IPS-18a (cell line): Measurements from ENCODE around the gene MEF2A.
"Not testable (repeated sequence)": the region's sequence is repeated elsewhere in the genome, so short reads cannot be mapped to it uniquely, and the experiment has no call there.

Source experiments
- H3K27ac ChIP-seq: one replicate; pipeline ENCODE4 v1.5.1; 2013; ENCODE audit warnings: low read length
- H3K27me3 ChIP-seq: one replicate; pipeline ENCODE4 v1.6.1; 2013; ENCODE audit warnings: mild to moderate bottlenecking, low read length; ENCODE audit not compliant: control insufficient read depth, insufficient read depth
- H3K36me3 ChIP-seq: one replicate; pipeline ENCODE4 v1.6.1; 2013; ENCODE audit warnings: low read depth, low read length; ENCODE audit not compliant: control insufficient read depth
- H3K4me1 ChIP-seq: one replicate; pipeline ENCODE4 v1.6.1; 2013; ENCODE audit warnings: low read depth, low read length; ENCODE audit not compliant: control insufficient read depth
- H3K4me3 ChIP-seq: one replicate; pipeline ENCODE4 v1.5.1; 2013; ENCODE audit warnings: low read length
- H3K9ac ChIP-seq: one replicate; pipeline ENCODE4 v1.6.1; 2013; ENCODE audit warnings: mild to moderate bottlenecking, low read length, moderate library complexity
- H3K9me3 ChIP-seq: one replicate; pipeline ENCODE4 v1.6.1; 2013; ENCODE audit warnings: low read depth, low read length; ENCODE audit not compliant: control insufficient read depth

The MEF2A gene

DNA sequence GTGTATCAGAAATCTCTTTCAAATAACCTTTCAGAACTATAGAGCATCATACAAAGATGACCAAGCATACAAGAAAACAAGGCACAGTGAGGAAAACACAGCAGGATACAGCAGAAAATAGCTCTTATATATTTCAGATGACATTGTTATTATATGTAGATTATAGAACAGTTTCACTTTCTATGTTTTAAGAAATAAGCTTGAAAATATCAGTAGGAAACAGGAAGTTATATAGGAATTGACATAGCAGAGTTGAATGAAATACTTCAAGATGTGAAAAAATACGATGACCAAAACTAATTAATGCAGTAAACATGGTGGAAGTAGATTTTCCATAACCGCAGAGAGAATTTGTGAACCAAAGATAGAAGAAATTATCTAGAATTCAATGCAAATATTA lies 92.2 kb downstream of the MEF2A start:
- no peak overlapping the region for H3K27ac ChIP-seq
- no peaks in the 10 kb centered on the region for H3K27me3 ChIP-seq
- no peaks in the 10 kb centered on the region for H3K9me3 ChIP-seq
- H3K4me1 ChIP-seq = no peaks in the 10 kb centered on the region
- H3K36me3 ChIP-seq = no peaks in the 10 kb centered on the region
- H3K9ac ChIP-seq = no peak overlapping the region
- H3K4me3 ChIP-seq = no peak overlapping the region

DNA sequence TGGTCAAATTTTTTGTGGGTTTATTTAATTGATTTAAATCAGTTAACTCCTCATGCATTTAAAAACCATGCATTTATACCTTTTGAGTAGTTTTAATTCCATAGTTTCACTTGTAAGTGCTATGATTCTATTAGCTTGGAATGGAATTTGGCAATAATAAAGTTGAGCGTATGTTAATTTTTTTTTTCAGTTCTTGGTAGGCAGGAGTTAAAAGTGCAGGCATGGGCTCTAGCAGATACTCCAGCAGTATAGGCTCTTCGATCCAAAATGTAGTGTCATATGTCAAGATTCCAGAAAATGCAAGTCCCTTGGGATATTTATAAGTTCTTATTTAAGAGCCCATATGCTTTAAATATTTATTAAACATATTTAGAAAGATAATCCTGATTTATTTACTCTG lies 97.1 kb downstream of the MEF2A start:
- H3K9me3 ChIP-seq = no peaks in the 10 kb centered on the region
- no peak overlapping the region for H3K27ac ChIP-seq
- H3K27me3 ChIP-seq = no peaks in the 10 kb centered on the region
- H3K36me3 ChIP-seq = no peaks in the 10 kb centered on the region
- no peaks in the 10 kb centered on the region for H3K4me1 ChIP-seq
- H3K9ac ChIP-seq = no peak overlapping the region
- H3K4me3 ChIP-seq = no peak overlapping the region

DNA sequence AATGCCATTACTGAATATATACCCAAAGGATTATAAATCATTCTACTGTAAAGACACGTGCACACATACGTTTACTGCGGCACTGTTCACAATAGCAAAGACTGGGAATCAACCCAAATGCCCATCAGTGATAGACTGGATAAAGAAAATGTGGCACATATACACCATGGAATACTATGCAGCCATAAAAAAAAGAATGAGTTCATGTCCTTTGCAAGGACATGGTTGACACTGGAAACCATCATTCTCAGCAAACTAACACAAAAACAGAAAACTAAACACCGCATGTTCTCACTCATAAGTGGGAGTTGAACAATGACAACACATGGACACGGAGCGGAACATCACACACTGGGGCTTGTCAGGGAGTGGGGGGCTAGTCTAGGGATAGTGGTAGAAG lies 100.3 kb downstream of the MEF2A start:
- H3K27me3 ChIP-seq, H3K36me3 ChIP-seq, H3K27ac ChIP-seq, H3K9ac ChIP-seq, H3K9me3 ChIP-seq, H3K4me3 ChIP-seq, H3K4me1 ChIP-seq: not testable (repeated sequence)

DNA sequence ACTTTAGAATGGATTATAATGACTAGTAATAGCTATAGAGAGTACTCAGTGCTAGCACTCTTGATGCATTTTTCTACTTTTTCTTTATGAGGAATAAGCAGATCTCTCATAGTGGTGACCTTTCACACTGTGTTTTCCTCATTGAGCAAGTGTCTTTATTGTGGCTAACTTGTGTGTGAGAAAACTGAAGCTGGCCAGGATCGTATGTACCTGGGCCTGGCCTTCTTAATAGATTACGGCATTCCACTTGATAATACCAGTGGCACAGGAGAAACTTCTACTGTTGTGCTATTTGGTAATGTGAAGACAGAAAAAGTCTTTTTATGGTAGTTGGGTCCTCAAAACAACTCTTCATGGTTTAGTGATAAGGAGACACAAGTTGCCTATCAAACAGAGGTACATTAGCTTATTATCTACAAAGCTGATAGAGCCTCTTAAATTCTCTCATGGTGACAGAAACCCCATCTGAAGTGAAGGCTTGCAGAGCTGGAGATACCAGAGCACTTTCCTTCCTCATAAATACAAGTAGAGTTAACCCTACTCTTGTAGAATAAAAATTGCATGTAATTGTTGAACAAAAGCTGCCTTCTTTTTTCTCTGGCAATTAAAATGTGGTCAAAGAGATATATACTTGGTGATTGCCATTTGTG lies 102.9 kb downstream of the MEF2A start:
- no peak overlapping the region for H3K4me3 ChIP-seq

DNA sequence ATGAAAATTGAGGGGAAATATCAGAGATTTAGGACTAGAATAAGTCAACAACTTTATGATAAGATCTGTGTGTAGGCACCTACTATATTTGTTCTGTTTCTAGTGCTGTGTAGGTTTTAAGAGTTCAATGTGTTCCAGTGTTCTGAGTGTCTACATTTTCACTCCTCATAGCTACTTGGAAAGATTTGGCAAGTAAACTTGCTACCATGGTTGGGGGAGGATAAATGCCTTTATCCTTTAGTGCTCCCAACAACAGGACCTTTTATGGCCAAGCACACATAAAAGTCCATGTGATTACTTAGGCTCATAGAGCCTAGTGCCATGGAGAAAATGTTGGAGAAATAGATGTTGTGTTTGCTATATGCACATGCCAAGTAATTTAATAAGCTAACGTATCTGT lies 103.5 kb downstream of the MEF2A start:
- no peak overlapping the region for H3K27ac ChIP-seq
- no peaks in the 10 kb centered on the region for H3K9me3 ChIP-seq
- H3K27me3 ChIP-seq = no peaks in the 10 kb centered on the region
- H3K9ac ChIP-seq = no peak overlapping the region
- H3K4me3 ChIP-seq = no peak overlapping the region
- H3K36me3 ChIP-seq = peaks cover 5% of the 10 kb centered on the region
- H3K4me1 ChIP-seq = no peaks in the 10 kb centered on the region

More for the DNA sequence above, 102.9 kb downstream of the MEF2A start:
- Histone ChIP-seq H3K27ac (no peak overlapping the region), H3K9ac (no peak overlapping the region), H3K27me3 (no peaks in the 10 kb centered on the region), H3K36me3 (peaks cover 4% of the 10 kb centered on the region), H3K4me1 (no peaks in the 10 kb centered on the region), H3K9me3 (no peaks in the 10 kb centered on the region)

DNA sequence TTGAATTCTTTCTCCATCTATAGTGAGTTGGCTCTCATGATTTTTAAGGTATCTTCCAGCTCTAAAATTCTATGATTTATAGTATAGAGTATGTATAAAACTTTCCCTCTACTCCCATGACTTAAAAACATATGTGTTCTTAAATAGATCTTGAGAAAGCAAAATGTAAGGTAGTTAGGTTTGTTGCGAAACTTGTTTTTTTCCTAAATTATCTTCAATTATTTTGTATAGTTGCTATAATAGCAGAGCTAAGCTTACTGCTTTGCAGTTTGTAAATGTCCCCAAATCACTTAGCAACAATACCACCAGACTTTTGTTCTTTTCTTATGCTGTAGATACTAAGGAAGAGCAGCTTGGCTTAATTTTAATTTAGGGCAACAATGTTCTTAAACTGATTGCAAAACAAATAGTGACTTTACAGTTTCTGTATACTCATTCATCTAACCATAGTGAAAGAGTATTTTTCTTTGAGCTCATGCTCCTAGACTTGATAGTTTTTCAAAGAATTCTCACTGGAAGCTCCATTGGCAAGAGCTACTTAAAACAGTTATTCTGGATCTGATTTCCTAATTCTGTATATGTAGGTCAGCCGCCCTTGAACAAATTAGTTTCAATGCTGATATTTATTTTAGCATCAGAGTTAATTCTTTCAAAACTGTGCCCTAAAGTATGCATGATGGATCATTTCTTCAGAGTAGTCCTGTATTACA lies 106.3 kb downstream of the MEF2A start:
- H3K27me3 ChIP-seq = no peaks in the 10 kb centered on the region
- no peaks in the 10 kb centered on the region for H3K9me3 ChIP-seq
- H3K27ac ChIP-seq = no peak overlapping the region
- no peak overlapping the region for H3K4me3 ChIP-seq
- no peak overlapping the region for H3K9ac ChIP-seq
- no peaks in the 10 kb centered on the region for H3K4me1 ChIP-seq
- peaks cover 20% of the 10 kb centered on the region for H3K36me3 ChIP-seq

DNA sequence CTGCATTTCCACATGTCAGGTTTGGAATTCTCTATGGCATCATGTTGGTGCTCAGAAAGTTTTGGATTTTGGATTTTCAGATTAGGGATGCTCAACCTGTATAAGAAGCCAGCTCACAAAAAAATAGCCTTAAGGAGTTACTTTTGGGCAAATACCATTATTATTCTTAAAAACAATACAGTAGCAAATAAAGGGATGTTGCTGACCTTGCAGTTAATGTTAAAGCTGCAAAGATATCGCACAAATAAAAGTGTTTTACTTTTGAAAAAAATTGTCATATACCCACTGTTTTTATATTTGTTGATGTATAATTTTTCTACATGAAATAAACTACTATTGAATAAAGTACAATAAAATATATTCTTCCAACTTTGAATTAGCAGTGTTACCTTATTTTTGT lies 107.3 kb downstream of the MEF2A start:
- H3K27me3 ChIP-seq = no peaks in the 10 kb centered on the region
- peaks cover 20% of the 10 kb centered on the region for H3K36me3 ChIP-seq
- no peaks in the 10 kb centered on the region for H3K4me1 ChIP-seq

DNA sequence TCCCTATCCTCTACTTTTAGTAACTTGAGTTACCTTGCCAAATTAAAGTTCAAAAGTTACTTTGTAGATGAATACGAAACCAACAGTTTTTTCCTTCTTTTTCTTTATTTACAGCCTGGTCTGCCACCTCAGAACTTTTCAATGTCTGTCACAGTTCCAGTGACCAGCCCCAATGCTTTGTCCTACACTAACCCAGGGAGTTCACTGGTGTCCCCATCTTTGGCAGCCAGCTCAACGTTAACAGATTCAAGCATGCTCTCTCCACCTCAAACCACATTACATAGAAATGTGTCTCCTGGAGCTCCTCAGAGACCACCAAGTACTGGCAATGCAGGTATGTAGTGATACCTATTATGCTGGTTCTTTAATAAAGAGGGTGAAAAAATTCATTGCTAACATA lies 108.5 kb downstream of the MEF2A start:
- Histone ChIP-seq H3K9me3 (no peaks in the 10 kb centered on the region), H3K27me3 (no peaks in the 10 kb centered on the region), H3K4me3 (no peak overlapping the region), H3K27ac (no peak overlapping the region), H3K36me3 (peaks cover 20% of the 10 kb centered on the region), H3K4me1 (no peaks in the 10 kb centered on the region), H3K9ac (no peak overlapping the region)

More for the DNA sequence above, 107.3 kb downstream of the MEF2A start:
- Histone ChIP-seq H3K9ac (no peak overlapping the region), H3K27ac (no peak overlapping the region), H3K4me3 (no peak overlapping the region), H3K9me3 (no peaks in the 10 kb centered on the region)

DNA sequence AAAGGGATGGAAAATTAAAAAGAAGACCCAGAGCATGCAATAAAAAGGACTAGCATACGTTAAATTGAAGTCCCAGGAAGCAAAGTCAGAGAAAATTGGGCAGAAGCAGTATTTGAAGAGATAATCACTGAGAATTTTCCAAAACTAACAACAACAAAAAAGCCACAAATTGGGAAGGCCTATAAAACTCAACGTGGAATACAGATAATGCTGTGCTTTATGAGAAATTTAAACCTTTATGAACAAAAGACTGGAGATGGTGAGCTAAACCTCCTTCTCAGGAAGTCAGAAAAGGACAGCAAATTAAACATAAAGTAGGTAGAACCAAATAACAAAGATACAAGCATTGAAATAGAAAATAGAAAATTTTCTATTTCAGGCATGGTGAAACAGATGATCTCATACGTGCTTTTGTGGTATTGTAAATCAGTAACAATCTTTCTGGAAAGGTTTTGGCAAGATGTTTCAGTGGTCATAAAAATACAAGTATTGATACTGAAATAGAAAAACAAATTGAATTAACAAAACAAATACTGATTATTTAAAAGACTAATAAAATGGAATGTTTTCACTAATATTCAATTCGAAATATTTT lies 111.9 kb downstream of the MEF2A start:
- Histone ChIP-seq H3K4me1 (no peaks in the 10 kb centered on the region), H3K9me3 (no peaks in the 10 kb centered on the region), H3K27me3 (no peaks in the 10 kb centered on the region), H3K36me3 (peaks cover 20% of the 10 kb centered on the region), H3K27ac (no peak overlapping the region), H3K9ac (no peak overlapping the region), H3K4me3 (no peak overlapping the region)

DNA sequence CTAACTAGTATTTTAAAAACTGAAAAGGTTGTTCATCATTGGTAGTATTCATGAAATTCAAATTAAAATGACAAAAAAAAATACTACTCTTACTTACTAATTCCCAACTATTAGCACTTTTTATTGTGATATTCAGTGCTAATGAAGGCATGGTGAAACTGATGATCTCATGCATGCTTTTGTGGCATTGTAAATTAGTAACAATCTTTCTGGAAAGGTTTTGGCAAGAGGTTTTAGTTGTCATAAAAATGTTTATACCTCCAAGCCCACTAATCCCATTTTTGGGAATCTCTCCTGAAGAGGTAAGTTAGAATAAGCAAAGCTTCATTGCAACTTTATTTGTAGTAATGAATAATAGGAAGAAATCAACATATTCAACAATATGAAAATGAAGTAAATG lies 114.5 kb downstream of the MEF2A start:
- Histone ChIP-seq H3K4me1 (no peaks in the 10 kb centered on the region), H3K27ac (no peak overlapping the region), H3K9ac (no peak overlapping the region), H3K27me3 (no peaks in the 10 kb centered on the region), H3K36me3 (peaks cover 5% of the 10 kb centered on the region), H3K9me3 (no peaks in the 10 kb centered on the region), H3K4me3 (no peak overlapping the region)

DNA sequence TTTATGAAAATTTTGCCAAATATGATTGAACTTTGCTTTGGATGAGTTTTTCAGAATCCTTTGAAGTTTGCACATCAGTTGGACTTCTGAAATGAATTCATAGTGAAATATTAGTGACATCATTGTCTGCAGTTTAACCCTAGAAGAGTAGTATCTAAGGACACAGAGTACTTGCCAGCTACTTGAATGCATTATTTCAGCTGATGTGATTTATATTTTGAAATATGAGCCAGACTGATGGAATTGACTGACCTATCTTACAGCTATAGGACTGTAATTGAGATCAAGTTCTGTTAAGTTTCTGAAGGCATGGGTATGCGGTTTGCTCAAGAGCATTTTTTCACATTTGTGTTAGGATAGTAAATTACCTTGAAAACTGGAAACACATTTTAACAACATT lies 116.2 kb downstream of the MEF2A start:
- no peak overlapping the region for H3K27ac ChIP-seq

DNA sequence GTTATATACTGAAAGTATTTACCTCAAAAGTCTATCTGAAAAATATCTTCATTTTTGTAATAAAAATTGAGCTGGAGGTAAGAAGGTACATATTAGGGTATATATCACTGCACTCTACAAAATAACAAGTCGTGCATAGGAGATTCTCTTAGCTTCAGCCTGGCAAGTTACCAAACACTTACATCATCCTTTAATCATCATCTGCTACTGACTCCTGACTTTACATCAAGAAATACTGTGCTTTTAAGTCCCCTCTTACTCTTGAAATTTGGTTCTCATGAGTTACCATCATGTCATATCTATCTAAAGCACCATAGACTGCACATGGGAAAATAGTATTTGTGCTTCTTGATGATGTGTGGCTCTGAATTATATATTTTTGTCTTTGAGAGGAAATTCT lies 116.7 kb downstream of the MEF2A start:
- H3K36me3 ChIP-seq = no peaks in the 10 kb centered on the region
- no peaks in the 10 kb centered on the region for H3K27me3 ChIP-seq
- no peak overlapping the region for H3K9ac ChIP-seq
- no peak overlapping the region for H3K4me3 ChIP-seq
- no peaks in the 10 kb centered on the region for H3K4me1 ChIP-seq
- no peaks in the 10 kb centered on the region for H3K9me3 ChIP-seq
- H3K27ac ChIP-seq = no peak overlapping the region

More for the DNA sequence above, 116.2 kb downstream of the MEF2A start:
- Histone ChIP-seq H3K9me3 (no peaks in the 10 kb centered on the region), H3K9ac (no peak overlapping the region), H3K4me3 (no peak overlapping the region), H3K36me3 (no peaks in the 10 kb centered on the region), H3K4me1 (no peaks in the 10 kb centered on the region), H3K27me3 (no peaks in the 10 kb centered on the region)
